HCT116 (cell line): ENCODE results near the gene CHM. TPM values are rescaled to one million over a fixed set of nuclear protein-coding genes. Genes with fewer than 3 reads are reported as not detected.

Source experiments
- ATAC-seq: fragments of 200-7000 bp; cut with Tn5 transposase; 2 replicates; pipeline ENCODE4 v1.9.1; 2020; ENCODE audit warnings: mild to moderate bottlenecking, moderate library complexity
- BruUV-seq: library from RNA; stranded (reverse); fragments of 400-500 nt; replicated peaks from 2 replicates; lab custom pipeline; 2021; lab: Mats Ljungman, UMichigan
- CTCF ChIA-PET: fragments of 300-600 bp; sonication (Branson Sonifier 250); formaldehyde crosslinking; loops from one replicate; lab custom pipeline; 2021; ENCODE audit warnings: antibody characterized with exemption; lab: Charles Lee
- POLR2A ChIA-PET: fragments of 300-600, 350-600 bp; sonication (Branson Sonifier 250); formaldehyde crosslinking; loops from one replicate; lab custom pipeline; 2021; ENCODE audit warnings: antibody characterized with exemption; lab: Charles Lee
- RAD21 ChIA-PET, 2 experiments: fragments of 300-600 bp; sonication (Branson Sonifier 250); formaldehyde crosslinking; loops; one replicate each; lab custom pipeline; 2023; ENCODE audit warnings: low total read pairs in 2 of 2; ENCODE audit not compliant: uncharacterized antibody in 2 of 2, unreplicated experiment in 2 of 2, low non-redundant PET in 1 of 2; lab: Charles Lee
- DNase-seq: peaks from one replicate; pipeline ENCODE4 v3.0.0-alpha.2; 2010; ENCODE audit warnings: low read depth, low spot score
- H2AFZ ChIP-seq: fragments of 200-600 bp; shearing (Covaris generic), sonication (generic); 2 replicates; pipeline ENCODE4 v1.6.1; 2017; ENCODE audit warnings: low read depth, mixed run types, mixed read lengths, antibody characterized with exemption, low read length; ENCODE audit not compliant: poor library complexity, severe bottlenecking
- H3K27ac ChIP-seq: 2 replicates; pipeline ENCODE4 v1.5.1; 2012; ENCODE audit warnings: low read depth, low read length
- H3K27me3 ChIP-seq: fragments of 200-600 bp; sonication (generic); 2 replicates; pipeline ENCODE4 v1.6.1; 2016; ENCODE audit warnings: mixed run types, low read length, mixed read lengths; ENCODE audit not compliant: insufficient read depth
- H3K36me3 ChIP-seq, 2 experiments: fragments of 200-500 bp in 1 of 2; fragments of 200-600 bp in 1 of 2; sonication (Bioruptor generic) in 1 of 2; sonication (generic) in 1 of 2; 2 replicates each; pipeline versions ENCODE4 v1.5.1 to v1.6.1; 2014 to 2016; ENCODE audit warnings: low read length in 2 of 2, inconsistent platforms in 1 of 2, mixed read lengths in 1 of 2, mixed run types in 1 of 2; ENCODE audit not compliant: insufficient read depth in 2 of 2, control insufficient read depth in 1 of 2
- H3K4me1 ChIP-seq, 2 experiments: fragments of 200-600 bp in 1 of 2; sonication (generic) in 1 of 2; 2 replicates each; pipeline versions ENCODE4 v1.5.1 to v1.6.1; 2012 to 2017; ENCODE audit warnings: low read length in 2 of 2, inconsistent platforms in 1 of 2, mild to moderate bottlenecking in 1 of 2, mixed read lengths in 1 of 2, mixed run types in 1 of 2, moderate library complexity in 1 of 2; ENCODE audit not compliant: insufficient read depth in 2 of 2, control insufficient read depth in 1 of 2
- H3K4me2 ChIP-seq: fragments of 200-600 bp; sonication (generic); 2 replicates; pipeline ENCODE4 v1.6.1; 2017; ENCODE audit warnings: mixed run types, low read length, mixed read lengths
- H3K4me3 ChIP-seq, 2 experiments: fragments of 200-600 bp in 1 of 2; sonication (generic) in 1 of 2; replicated peaks in 1 of 2; 2 replicates each; pipeline ENCODE4 v1.5.1; 2011 to 2016; ENCODE audit warnings: low read length in 2 of 2, control low read depth in 1 of 2, low read depth in 1 of 2, mild to moderate bottlenecking in 1 of 2, mixed read lengths in 1 of 2, mixed run types in 1 of 2
- H3K79me2 ChIP-seq: fragments of 200-600 bp; sonication (generic); 2 replicates; pipeline ENCODE4 v1.6.1; 2017; ENCODE audit warnings: mild to moderate bottlenecking, mixed run types, low read length, moderate library complexity, mixed read lengths; ENCODE audit not compliant: insufficient read depth
- H3K9ac ChIP-seq: fragments of 200-600 bp; sonication (generic); 2 replicates; pipeline ENCODE4 v1.6.1; 2016; ENCODE audit warnings: low read length, mixed read lengths
- H3K9me2 ChIP-seq: fragments of 200-600 bp; sonication (generic), shearing (Covaris generic); 2 replicates; pipeline ENCODE4 v1.6.1; 2017; ENCODE audit warnings: mixed run types, mild to moderate bottlenecking, moderate library complexity; ENCODE audit not compliant: insufficient read depth
- H3K9me3 ChIP-seq, 2 experiments: fragments of 200-500 bp in 1 of 2; fragments of 200-600 bp in 1 of 2; sonication (Bioruptor generic) in 1 of 2; sonication (generic) in 1 of 2; 2 replicates each; pipeline ENCODE4 v1.6.1; 2014 to 2017; ENCODE audit warnings: low read length in 2 of 2, mixed read lengths in 2 of 2, inconsistent platforms in 1 of 2, low read depth in 1 of 2, mild to moderate bottlenecking in 1 of 2, mixed run types in 1 of 2, moderate library complexity in 1 of 2; ENCODE audit not compliant: control insufficient read depth in 1 of 2, insufficient read depth in 1 of 2
- H4K20me1 ChIP-seq: fragments of 200-600 bp; sonication (generic), shearing (Covaris generic); 2 replicates; pipeline ENCODE4 v1.6.1; 2017; ENCODE audit warnings: mixed run types, mild to moderate bottlenecking, moderate library complexity; ENCODE audit not compliant: insufficient read depth
- ATF3 ChIP-seq: IDR thresholded peaks from 2 replicates; pipeline ENCODE4 v1.6.1; 2012
- CEBPB ChIP-seq: IDR thresholded peaks from 2 replicates; pipeline ENCODE4 v1.6.1; 2012; ENCODE audit warnings: low read depth
- CTCF ChIP-seq, 3 experiments: fragments of 200-600 bp in 1 of 3; sonication (generic) in 1 of 3; IDR thresholded peaks in 2 of 3; conservative IDR thresholded peaks in 1 of 3; 2 replicates each; pipeline ENCODE4 v1.5.1; 2012 to 2017; ENCODE audit warnings: low read depth in 2 of 3, low read length in 2 of 3, antibody characterized with exemption in 1 of 3, borderline replicate concordance in 1 of 3, control low read depth in 1 of 3, mild to moderate bottlenecking in 1 of 3, mixed read lengths in 1 of 3, mixed run types in 1 of 3, moderate library complexity in 1 of 3; ENCODE audit not compliant: insufficient read depth in 1 of 3
- EGR1 ChIP-seq: IDR thresholded peaks from 2 replicates; pipeline ENCODE4 v1.6.1; 2012; ENCODE audit warnings: low read depth
- EZH2phosphoT487 ChIP-seq: fragments of 200-600 bp; IDR thresholded peaks from 2 replicates; pipeline ENCODE4 v1.6.1; 2018; ENCODE audit warnings: antibody characterized with exemption, borderline replicate concordance
- FOSL1 ChIP-seq: IDR thresholded peaks from 2 replicates; pipeline ENCODE4 v1.6.1; 2012; ENCODE audit warnings: low read depth
- POLR2A ChIP-seq: IDR thresholded peaks from 2 replicates; pipeline ENCODE4 v1.7.0; 2011; ENCODE audit warnings: borderline replicate concordance; ENCODE audit not compliant: insufficient read depth, insufficient read length; ENCODE audit errors: extremely low read depth
- POLR2AphosphoS5 ChIP-seq: IDR thresholded peaks from 2 replicates; pipeline ENCODE4 v1.6.1; 2011; ENCODE audit warnings: mild to moderate bottlenecking, low read depth, low read length, moderate library complexity
- ZBTB33 ChIP-seq: IDR thresholded peaks from 2 replicates; pipeline ENCODE4 v1.6.1; 2011; ENCODE audit warnings: mild to moderate bottlenecking, low read length, moderate library complexity; ENCODE audit not compliant: insufficient replicate concordance; ENCODE audit errors: extremely low read depth
- ZFX ChIP-seq: fragments of 450-650 bp; IDR thresholded peaks from 2 replicates; pipeline ENCODE4 v1.6.1; 2017
- intact Hi-C: fragments of 100-400 bp; cut with micrococcal nuclease; formaldehyde crosslinking; loops from 2 replicates; pipeline ENCODE4 v1.10.0; 2022
- total RNA-seq: library from RNA; stranded (reverse); gene quantifications from one replicate; pipeline ENCODE4 v1.2.1, GENCODE V29; 2021; ENCODE audit not compliant: unreplicated experiment

CHM gene
- total RNA-seq, 1 experiment from 2014 or later: 17.1 TPM

- RAD21 ChIA-PET: no interaction called here
- no peaks in the 10 kb centered on the region for H3K36me3 ChIP-seq
- CTCF ChIA-PET: no interaction called here
- H3K27ac ChIP-seq: no peak overlapping the region
- H4K20me1 ChIP-seq: no peaks in the 10 kb centered on the region
- POLR2A ChIA-PET: no interaction called here
- no peaks in the 10 kb centered on the region for H3K9me3 ChIP-seq
- no peaks in the 10 kb centered on the region for H3K9me2 ChIP-seq
- no peak for ATAC-seq
- no peak overlapping the region for H2AFZ ChIP-seq
- H3K4me1 ChIP-seq: no peaks in the 10 kb centered on the region
- TF ChIP-seq ZFX (no peak), CTCF (IDR thresholded peaks at IDR 0.05 in 2 of 3, conservative IDR thresholded peaks at IDR 0.05 in 1 of 3; ENCODE audit: borderline replicate concordance in 1 of 3, insufficient read depth in 1 of 3, low read depth in 2 of 3, low read length in 2 of 3) (no peak), ATF3 (no peak), EZH2phosphoT487 (no peak)
- intact Hi-C loops: no loop called here
- H3K79me2 ChIP-seq: no peaks in the 10 kb centered on the region
- no peaks in the 10 kb centered on the region for H3K27me3 ChIP-seq
- no peak overlapping the region for H3K9ac ChIP-seq
- DNase-seq: no peak
- BruUV-seq: no TSS peak
- no peak overlapping the region for H3K4me2 ChIP-seq
- no peak overlapping the region for H3K4me3 ChIP-seq
Observed at GRCh38 chrX:85980286-85980685, 67.1 kb downstream of the CHM start.

GRCh38 chrX:85977218-85977617 lies 70.1 kb downstream of the CHM start:
- CTCF ChIA-PET: no interaction called here
- POLR2A ChIA-PET: no interaction called here
- no peaks in the 10 kb centered on the region for H3K9me3 ChIP-seq
- no peaks in the 10 kb centered on the region for H4K20me1 ChIP-seq
- RAD21 ChIA-PET: no interaction called here
- no peak for DNase-seq
- intact Hi-C loops: no loop called here
- no peaks in the 10 kb centered on the region for H3K4me1 ChIP-seq
- no peak overlapping the region for H3K4me3 ChIP-seq
- H2AFZ ChIP-seq: no peak overlapping the region
- no peak for ATAC-seq
- H3K27ac ChIP-seq: no peak overlapping the region
- H3K36me3 ChIP-seq: no peaks in the 10 kb centered on the region
- H3K4me2 ChIP-seq: no peak overlapping the region
- H3K27me3 ChIP-seq: no peaks in the 10 kb centered on the region
- no peak overlapping the region for H3K9ac ChIP-seq
- H3K9me2 ChIP-seq: no peaks in the 10 kb centered on the region
- no peaks in the 10 kb centered on the region for H3K79me2 ChIP-seq
- no TSS peak for BruUV-seq
- TF ChIP-seq ZBTB33 (no peak), ATF3 (no peak), POLR2A (no peak), CEBPB (no peak), EGR1 (no peak), FOSL1 (no peak), CTCF (IDR thresholded peaks at IDR 0.05 in 2 of 3, conservative IDR thresholded peaks at IDR 0.05 in 1 of 3; ENCODE audit: borderline replicate concordance in 1 of 3, insufficient read depth in 1 of 3, low read depth in 2 of 3, low read length in 2 of 3) (no peak), EZH2phosphoT487 (no peak), POLR2AphosphoS5 (no peak)
